ENCODE results near the gene TMEM170A. TPM values are rescaled to one million over a fixed set of nuclear protein-coding genes. Genes with fewer than 3 reads are reported as not detected.

Gene TMEM170A
- total RNA-seq, 1 experiment from 2014 or later, result 45.6 TPM

- Mint-ChIP-seq H3K27ac (no peak overlapping the region), H3K4me3 (peak overlapping the region; percentile 93), H3K4me1 (peaks cover 19% of the 10 kb centered on the region), H3K9me3 (no peaks in the 10 kb centered on the region), H3K27me3 (ENCODE audit: low read depth) (peaks cover 13% of the 10 kb centered on the region), H3K36me3 (no peaks in the 10 kb centered on the region)
- no peak for DNase-seq (ENCODE audit: low spot score)
- ATAC-seq, result peak; percentile 1; the same call in 1 of the 2 replicates
- ChIA-PET CTCF (interaction anchor here (0.7 to 4.8 kb wide), 9 partner anchors 18 to 56 kb away, joined by 3 to 91 read pairs (median 7); partner anchors contain the start of genes CHST5 and TMEM170A), POLR2A (interaction anchor here (1.5 to 2.1 kb wide), 3 partner anchors 23 to 72 kb away, joined by 5 to 24 read pairs (median 7); partner anchors contain the start of genes GABARAPL2 and TMEM231)
- no peak for TF ChIP-seq MAX (CRISPR knock-in tag; IDR thresholded peaks at IDR 0.05)
- no peak for TF ChIP-seq E2F4 (CRISPR knock-in tag; IDR thresholded peaks at IDR 0.05; ENCODE audit: borderline replicate concordance, low read depth)
- no peak for TF ChIP-seq ZNF512 (CRISPR knock-in tag; IDR thresholded peaks at IDR 0.05; ENCODE audit: borderline replicate concordance)
- no peak for TF ChIP-seq ARID4B (CRISPR knock-in tag; IDR thresholded peaks at IDR 0.05; ENCODE audit: borderline replicate concordance)
- no peak for TF ChIP-seq NFE2L1 (CRISPR knock-in tag; IDR thresholded peaks at IDR 0.05)
- no peak for TF ChIP-seq ZBTB43 (CRISPR knock-in tag; IDR thresholded peaks at IDR 0.05)
- no peak for TF ChIP-seq AFF4 (CRISPR knock-in tag; IDR thresholded peaks at IDR 0.05; ENCODE audit: borderline replicate concordance)
- no peak for TF ChIP-seq TP53 (CRISPR knock-in tag; IDR thresholded peaks at IDR 0.05)
- no peak for TF ChIP-seq PRRX2 (CRISPR knock-in tag; IDR thresholded peaks at IDR 0.05)
- TF ChIP-seq ZNF281 (CRISPR knock-in tag; IDR thresholded peaks at IDR 0.05), result no peak
- no peak for TF ChIP-seq E2F5 (CRISPR knock-in tag; IDR thresholded peaks at IDR 0.05)
- no peak for TF ChIP-seq JUN (CRISPR knock-in tag; IDR thresholded peaks at IDR 0.05)
- no peak for TF ChIP-seq ATF2 (CRISPR knock-in tag; IDR thresholded peaks at IDR 0.05; ENCODE audit: borderline replicate concordance, low read depth)
- TF ChIP-seq EMX1 (CRISPR knock-in tag; IDR thresholded peaks at IDR 0.05), result no peak
- TF ChIP-seq CTCF (IDR thresholded peaks at IDR 0.05), result no peak
These were observed 29.7 kb upstream of the TMEM170A start for GRCh38 chr16:75494184-75494583.

Measured in WTC11 (cell line).